ENCODE results near the gene PEPD.
"Not testable (repeated sequence)": the region's sequence is repeated elsewhere in the genome, so short reads cannot be mapped to it uniquely, and the experiment has no call there.

PEPD gene

GRCh38 chr19:33498391-33499000 is 23.1 kb downstream of the PEPD start:
- no peak for FAIRE-seq

GRCh38 chr19:33497778-33498175 is 23.8 kb downstream of the PEPD start:
- FAIRE-seq, result no peak
- no peak for DNase-seq (ENCODE audit: low spot score)

More at GRCh38 chr19:33498391-33499000, 23.1 kb downstream of the PEPD start:
- DNase-seq (ENCODE audit: low spot score), result no peak

GRCh38 chr19:33497131-33497777 is 24.3 kb downstream of the PEPD start:
- DNase-seq (ENCODE audit: low spot score) (no peak), FAIRE-seq (no peak)

- DNase-seq (ENCODE audit: low spot score), result no peak
- no peak for FAIRE-seq
Observed at GRCh38 chr19:33496038-33496895, 25.3 kb downstream of the PEPD start.

GRCh38 chr19:33493401-33494275 is 28.0 kb downstream of the PEPD start:
- DNase-seq (ENCODE audit: low spot score) (no peak), FAIRE-seq (no peak)

GRCh38 chr19:33492951-33493350 is 28.6 kb downstream of the PEPD start:
- no peak for DNase-seq (ENCODE audit: low spot score)
- FAIRE-seq, result no peak

- no peak for FAIRE-seq
Observed at GRCh38 chr19:33492090-33492489, 29.5 kb downstream of the PEPD start.

GRCh38 chr19:33490596-33490995 is 31.0 kb downstream of the PEPD start:
- DNase-seq (ENCODE audit: low spot score); FAIRE-seq: not testable (repeated sequence)

More at GRCh38 chr19:33492090-33492489, 29.5 kb downstream of the PEPD start:
- DNase-seq (ENCODE audit: low spot score), result no peak

- DNase-seq (ENCODE audit: low spot score) (no peak), FAIRE-seq (no peak)
Observed at GRCh38 chr19:33490041-33490451, 31.5 kb downstream of the PEPD start.

- DNase-seq (ENCODE audit: low spot score) (no peak), FAIRE-seq (no peak)
Observed at GRCh38 chr19:33488826-33489225, 32.8 kb downstream of the PEPD start.

GRCh38 chr19:33487901-33488800 is 33.4 kb downstream of the PEPD start:
- DNase-seq (ENCODE audit: low spot score), result no peak
- FAIRE-seq, result no peak

- DNase-seq (ENCODE audit: low spot score) (no peak), FAIRE-seq (no peak)
Observed at GRCh38 chr19:33486936-33487811, 34.4 kb downstream of the PEPD start.

- no peak for FAIRE-seq
- no peak for DNase-seq (ENCODE audit: low spot score)
Observed at GRCh38 chr19:33486407-33486806, 35.2 kb downstream of the PEPD start.

GRCh38 chr19:33484226-33484774 is 37.3 kb downstream of the PEPD start:
- DNase-seq (ENCODE audit: low spot score), result no peak

GRCh38 chr19:33482476-33482875 is 39.1 kb downstream of the PEPD start:
- no peak for FAIRE-seq
- no peak for DNase-seq (ENCODE audit: low spot score)

More at GRCh38 chr19:33484226-33484774, 37.3 kb downstream of the PEPD start:
- peak; percentile 93 for FAIRE-seq

- no peak for DNase-seq (ENCODE audit: low spot score)
- FAIRE-seq, result no peak
Observed at GRCh38 chr19:33481863-33482262, 39.7 kb downstream of the PEPD start.

GRCh38 chr19:33479570-33479969 is 42.0 kb downstream of the PEPD start:
- not testable (repeated sequence) for FAIRE-seq; DNase-seq (ENCODE audit: low spot score)

GRCh38 chr19:33477781-33478180 is 43.8 kb downstream of the PEPD start:
- no peak for FAIRE-seq
- DNase-seq (ENCODE audit: low spot score), result no peak
